GM19372 (cell line): ENCODE results near the gene EXTL1.
A peak's percentile ranks its signal among the peaks of the same experiment; 100 is the strongest.

Experiments used
- ATAC-seq: cut with Tn5 transposase; IDR thresholded peaks from one replicate; pipeline ENCODE4 v1.9.1; 2021; ENCODE audit warnings: mild to moderate bottlenecking, low read depth, moderate library complexity; ENCODE audit not compliant: unreplicated experiment

EXTL1 gene

DNA sequence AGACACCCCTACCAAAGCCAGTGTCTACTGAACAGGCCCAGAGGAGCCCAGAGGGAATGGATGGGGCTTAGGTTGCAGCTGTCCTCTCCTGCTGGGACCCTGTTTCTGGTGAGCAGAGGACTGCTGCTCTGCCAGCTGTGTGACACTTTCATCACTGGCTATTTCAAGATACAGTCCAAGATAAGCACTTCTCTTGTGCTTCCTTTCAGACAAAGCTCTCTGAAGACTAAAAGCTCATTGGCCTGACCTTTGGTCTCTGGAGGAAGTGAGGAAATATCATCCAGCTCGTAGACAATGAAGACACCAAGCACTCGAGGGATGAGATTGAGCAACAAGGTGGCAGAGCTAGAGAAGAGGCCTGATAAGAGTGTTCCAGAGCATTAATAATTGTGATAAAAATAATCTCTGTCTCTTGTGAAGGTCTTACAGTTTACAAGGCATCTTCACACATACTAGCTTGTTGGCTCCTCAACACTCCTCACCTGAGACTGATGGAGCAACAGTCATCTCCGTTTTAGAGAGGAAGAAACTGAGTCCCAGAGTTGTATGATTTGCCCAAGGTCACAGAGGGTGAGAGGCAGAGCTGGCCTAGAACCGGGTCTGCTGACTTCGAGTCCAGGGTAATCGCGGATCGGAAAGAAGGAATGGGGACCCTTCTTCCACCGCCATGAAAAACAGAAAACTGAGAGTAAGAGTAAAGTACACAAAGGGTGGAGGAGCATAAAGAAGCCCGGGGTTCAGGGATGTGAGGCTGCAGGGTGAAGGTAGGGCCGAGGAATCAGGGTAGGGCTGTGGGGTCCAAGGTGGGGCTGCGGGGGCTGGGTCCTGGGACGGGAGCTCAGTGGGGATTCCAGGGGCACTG, 24.4 kb upstream of the EXTL1 start:
- no peak for ATAC-seq

DNA sequence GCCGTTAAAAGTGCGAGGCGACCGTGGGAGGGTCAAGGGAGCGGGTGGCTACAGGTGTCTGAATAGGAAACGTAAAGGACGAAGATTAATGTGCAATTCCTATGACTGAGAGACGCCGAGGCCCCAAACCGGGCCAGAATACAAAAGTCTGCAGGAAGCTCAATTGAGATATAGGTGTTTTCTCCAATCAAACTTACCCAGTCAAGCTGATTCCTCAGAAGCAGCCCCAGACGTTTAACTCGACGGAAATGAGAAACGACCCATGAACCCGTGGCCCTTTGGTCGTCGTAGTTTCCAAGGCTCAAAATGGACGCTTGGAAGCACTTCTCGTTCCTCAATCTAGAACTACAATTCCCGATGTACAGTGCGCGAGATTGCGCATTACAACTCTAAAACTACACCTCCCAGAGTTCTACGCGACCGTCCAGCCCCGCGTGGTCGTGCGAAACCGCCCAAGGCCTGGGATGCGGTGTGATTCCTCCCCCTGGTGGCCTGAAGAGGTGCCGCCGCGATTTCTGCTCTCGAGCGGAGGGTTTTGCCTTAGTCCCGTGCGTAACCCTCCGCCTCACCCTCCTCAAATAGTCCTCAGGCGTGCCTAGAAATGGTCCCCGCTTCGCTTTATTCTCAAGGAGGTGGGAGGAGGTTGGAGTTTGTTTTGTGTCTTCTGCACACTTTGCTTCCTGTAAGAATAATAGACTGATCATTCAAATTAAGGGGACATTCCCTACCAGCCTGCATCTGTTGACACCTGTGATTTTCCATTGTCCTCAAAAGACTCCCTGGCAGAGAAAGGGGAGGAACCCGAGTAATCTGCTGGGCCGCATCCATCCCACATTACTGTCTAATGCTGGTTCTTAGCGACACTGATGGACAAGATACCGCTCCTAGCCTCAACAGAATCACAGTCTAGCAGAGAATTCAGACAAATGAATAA, 23.5 kb upstream of the EXTL1 start, which contains the start of gene PAFAH2:
Gene PAFAH2, minus strand, starts transcription at position 236 of the 934 bp plus-strand sequence. CDS start 7,247 bp downstream, outside the sequence.
- ATAC-seq = peak; percentile 97

DNA sequence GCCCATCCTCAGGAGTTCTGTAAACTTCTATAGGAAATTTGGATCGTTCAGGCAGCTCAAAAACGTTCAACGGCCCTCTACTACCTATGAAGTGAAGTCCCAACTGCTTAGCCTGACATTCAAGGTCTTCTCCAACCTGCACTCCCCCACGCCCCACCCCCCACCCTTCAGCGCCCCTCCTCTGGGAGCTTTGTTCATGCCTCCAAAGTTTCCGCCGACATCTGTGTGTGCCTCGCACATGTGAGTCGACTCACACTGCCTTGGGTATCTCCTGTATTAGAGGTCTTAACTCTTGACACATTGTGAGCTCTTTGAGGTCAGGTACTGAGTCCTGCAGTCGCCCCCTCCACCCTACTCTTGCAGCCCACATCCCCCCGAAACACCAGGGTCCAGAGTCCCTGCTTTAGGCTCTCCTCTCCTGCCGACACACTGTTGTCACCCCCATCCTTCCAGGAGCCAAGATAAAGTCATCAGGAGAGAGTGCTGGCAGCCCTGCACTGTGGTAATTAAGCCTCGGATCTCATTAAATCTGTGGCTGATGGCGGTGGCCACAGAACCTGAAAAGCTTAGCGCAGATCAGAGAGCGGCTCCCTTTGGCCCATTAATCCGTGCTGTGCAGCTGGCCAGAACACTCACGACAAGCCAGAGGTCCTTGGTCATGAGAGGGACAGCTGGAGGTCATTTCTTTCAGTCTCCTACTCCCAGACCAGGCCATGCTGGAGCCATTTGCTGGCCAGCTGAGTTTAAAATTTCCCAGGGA, 22.4 kb upstream of the EXTL1 start:
- ATAC-seq = no peak

DNA sequence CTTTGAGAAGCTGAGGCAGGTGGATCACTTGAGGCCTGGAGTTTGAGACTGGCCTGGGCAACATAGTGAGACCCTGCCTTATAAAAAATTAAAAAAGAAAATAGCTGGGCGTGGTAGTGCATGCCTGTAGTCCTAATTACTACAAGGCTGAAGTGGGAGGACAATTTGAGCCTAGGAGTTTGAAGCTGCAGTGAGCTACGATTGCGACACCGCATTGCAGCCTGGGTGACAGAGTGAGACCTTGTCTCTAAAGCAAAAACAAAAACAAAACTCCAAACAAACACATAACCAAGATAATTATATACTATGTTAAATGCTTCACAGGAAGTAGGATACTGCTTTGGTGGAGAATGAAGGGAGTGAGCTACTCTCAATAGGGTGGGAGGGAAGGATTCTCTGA, 18.3 kb upstream of the EXTL1 start:
- ATAC-seq = no peak

DNA sequence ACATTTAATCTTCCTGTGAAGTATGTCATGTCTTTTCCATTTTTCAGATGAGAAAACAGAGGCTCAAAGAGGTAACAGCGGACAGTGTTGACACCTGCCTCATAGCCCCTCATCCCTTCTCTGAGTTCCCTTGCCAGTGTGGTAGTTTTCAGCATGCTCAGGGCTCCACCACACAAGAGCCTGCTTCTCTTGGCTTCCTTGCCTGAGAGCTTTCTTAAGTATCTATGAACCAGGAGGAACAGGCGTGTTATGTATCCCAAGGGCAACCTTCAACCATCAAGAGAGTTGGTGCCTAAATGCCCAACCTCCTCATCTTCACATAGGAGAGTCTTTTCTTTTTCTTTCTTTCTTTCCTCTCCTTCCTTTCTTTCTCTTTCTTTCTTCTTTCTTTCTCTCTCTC, 17.8 kb upstream of the EXTL1 start:
- ATAC-seq = no peak

DNA sequence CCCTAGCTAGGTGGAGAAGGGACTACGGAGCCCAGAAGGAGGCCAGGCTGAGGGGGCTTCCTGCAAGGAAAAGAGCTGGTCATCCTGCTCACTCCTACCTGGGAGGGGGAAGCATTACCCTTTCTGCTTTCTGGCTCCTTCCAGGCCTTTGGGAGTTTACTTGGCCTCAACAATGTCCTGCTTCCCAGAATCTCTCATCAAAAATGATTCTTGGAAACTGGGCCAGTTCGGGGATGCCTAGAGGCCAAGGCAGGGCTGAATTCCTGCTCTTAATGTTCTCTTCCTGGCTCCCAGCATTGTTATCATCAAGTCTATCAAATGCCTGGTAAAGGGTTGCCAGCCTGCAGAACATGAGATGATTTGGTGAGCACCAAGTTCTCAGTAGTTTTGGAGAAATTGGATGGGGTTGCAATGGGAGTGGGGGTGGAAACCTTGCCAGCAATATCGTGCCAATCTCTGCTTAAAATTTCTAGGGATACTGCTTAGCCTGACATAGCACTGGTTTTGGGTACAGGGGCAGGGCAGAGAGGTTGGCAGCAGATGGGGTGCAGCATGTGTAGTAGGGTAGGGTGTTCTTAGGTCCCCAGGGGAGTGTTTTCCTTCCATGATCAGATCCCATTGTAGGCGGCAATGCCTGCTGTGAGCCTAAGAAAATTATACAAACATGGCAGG, 16.0 kb upstream of the EXTL1 start:
- ATAC-seq = no peak

DNA sequence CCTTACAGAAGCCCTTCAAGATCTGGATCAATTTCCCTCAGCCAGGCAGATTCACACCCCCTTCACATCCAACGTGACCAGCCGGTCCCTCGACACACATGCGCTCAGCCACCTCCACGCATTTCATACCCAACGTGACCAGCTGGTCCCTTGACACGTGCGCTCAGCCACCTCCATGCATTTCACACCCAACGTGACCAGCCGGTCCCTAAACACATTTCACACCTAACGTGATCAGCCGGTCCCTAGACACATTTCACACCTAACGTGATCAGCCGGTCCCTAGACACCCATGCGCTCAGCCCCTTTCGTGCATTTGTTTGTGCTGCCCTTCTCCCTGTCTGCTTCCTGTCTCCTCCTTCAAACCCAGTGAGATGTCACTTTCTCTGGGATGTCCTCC, 14.9 kb upstream of the EXTL1 start:
- no peak for ATAC-seq

DNA sequence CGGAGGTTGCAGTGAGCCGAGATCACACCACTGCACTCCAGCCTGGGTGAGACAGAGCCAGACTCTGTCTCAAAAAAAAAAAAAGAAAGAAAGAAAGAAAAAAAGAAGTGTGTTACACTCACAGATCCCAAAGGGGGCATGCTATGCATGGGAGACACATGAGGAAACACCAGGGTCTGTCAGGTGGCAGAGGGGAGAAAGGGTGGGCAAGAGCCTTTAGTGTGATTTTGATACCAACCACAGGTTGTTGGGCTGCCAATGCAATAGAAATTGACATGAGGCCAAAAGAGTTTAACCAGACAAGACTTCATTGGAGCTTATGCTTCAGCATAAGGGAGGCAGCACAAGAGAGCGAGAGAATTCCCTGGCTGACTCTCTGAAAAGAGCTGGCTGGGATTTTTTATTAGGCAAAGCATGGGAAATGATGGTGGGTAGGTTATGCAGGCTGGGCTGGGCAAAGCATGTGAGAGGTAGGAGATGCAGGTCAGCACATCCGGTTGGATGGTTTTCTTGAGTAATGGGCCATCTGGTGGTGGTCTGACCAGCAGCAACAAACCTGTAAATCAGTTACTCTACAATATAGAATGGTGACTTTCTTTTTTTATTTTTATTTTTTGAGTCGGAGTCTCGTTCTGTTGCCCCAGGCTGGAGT, 11.7 kb upstream of the EXTL1 start:
- no peak for ATAC-seq

DNA sequence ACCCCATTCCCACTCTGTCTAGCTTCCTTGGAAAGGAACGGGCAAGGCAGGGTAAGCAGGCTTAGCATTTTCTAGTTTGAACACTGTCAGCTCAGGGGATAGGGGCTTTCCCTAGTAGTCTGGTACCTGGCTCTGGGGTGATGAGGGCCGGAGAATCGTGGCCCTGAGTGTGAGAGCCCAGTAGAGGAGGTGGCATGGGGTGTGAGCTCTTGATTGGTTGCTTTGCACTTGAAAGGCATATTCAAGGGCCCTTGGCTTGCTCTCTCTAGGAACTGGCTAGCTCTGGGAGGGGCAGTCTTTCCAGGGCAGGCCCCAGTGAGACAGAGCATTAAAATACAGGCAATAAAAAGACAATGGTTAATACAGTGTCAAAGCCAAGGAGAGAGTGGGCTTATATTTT, 10.8 kb upstream of the EXTL1 start:
- ATAC-seq = no peak

DNA sequence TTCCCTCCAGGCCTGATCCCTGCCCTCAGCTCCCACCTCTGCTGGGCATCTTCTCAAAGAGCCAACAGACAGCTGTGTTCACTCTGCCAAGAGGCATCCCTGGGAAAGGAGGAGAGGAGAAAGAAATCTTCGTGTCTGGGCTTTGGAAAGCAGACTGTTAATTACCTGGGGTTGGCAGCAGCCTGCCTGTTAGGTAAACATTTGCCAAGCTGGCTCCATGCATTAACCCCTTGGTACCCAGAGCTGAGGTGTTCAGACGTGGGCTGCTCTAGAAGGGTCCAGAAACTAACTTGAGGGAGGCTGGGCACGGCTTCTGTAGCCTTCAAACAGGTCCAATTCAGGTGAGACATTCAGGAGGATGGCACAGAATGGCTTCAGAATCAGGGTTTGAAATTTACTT, 8.7 kb upstream of the EXTL1 start:
- no peak for ATAC-seq

DNA sequence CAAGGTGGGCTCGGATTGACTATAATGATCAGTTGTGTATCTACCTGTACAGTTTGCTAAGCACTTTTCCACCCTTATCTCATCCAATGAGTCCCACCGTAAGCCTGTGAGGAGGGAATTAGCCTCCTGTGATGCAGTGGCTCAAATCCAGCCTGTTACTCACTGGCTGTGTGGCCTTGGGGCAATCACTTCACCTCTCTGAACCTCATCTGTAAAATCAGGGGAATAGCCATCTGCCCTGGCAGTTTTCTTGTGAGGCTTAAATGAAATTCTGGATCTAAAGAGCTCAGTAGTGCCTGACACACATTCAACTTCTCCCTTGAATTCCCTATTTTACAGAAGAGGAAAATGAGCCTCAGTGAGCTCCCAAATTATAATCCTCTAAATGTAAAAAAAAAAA, 7.4 kb upstream of the EXTL1 start:
- no peak for ATAC-seq

DNA sequence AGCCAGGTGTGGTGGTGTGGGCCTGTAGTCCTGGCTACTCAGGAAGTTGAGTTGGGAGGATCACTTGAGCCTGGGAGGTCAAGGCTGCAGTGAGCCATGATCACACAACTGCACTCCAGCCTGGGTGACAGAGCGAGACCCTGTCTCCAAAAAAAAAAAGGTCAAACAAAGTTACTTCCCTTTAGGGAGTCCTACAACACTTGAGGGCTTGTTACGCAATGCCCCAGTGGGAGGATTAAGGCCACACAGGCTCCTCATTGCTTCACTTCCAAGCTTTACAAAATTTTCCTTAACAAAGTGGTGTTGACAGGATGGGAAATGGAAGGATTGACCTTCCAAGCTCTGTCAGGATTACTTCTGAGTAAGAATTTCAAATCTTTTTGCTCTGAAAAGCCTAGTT, 6.2 kb upstream of the EXTL1 start:
- no peak for ATAC-seq

DNA sequence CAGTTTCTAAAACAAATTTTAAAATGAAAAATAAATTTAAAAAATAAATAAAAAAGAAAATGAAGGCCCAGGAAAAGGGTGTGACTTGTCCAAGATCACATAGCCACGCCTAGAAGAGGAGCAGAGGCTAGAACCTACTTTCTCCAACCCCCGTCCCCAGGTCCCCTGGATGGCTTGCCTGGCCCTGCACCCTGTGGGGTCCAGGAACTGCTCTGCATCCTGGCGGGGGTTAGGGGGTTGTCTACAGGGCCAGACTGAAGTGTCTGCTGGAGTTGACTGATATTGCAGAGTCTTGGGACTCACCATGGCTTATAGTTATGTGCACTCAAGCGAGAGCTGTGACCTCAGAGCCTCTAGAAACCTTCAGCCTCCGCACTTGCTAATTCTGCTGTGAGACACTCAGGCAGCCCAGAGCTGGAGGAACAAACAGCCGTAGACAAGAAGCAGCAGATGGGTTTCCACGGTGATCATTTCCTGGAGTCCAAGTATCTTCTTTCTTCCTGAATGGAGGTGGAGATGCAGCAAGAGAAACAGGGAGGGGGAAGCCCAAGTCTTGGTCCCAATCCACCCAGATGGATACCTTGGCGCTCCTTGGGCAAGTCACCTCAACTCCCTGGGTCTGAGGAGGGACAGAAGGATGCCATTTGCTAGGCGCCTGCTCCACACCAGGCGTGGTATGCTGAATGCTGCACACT, 5.2 kb upstream of the EXTL1 start:
- ATAC-seq = no peak

DNA sequence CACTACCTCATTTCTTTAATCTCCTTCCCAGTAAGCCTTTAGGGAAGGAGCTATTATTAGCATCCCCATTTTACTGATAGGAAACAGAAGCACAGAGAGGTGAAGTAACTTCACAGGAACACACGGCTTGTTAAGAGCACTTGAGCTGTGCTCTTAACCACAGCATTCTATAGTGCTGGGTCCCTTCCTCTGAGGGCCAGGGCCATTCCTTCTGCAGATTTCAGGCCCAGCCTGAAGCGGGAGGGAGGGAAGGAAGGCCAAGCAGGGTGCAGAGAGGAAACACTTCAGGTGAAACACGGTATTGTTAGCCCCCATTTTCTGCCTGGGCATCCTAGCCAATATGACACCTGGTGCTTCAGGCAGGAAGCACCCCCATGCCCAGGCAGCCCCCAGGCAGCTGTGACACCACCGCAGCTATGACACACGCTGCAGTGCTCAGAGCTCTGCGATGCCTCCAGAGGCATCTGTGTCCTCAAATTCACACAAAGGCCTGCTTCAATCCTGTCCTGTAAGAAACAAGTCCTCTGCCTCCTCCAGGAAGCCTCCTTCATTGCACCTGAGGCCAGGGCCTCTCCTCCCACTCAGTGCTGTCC, 4.5 kb upstream of the EXTL1 start:
- no peak for ATAC-seq

DNA sequence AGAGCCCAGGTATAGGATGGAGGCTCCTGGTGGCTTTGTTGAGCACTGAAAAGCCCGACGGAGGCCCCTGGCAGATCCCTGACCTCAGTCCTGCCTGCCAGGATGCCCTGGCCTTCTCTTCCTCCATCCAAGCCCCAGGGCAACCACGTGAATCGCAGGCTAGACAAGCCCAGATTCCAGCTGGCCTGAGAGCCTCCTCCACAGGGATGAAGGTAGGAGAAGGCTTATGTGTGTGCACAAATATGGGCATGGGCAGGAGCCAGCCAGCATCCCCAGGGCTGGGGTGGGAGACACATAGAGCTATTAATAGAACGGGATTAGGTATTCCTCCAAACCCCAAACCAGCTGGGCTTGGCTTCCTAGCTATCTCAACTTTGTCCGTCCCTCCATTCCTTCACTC, 4.0 kb upstream of the EXTL1 start:
- no peak for ATAC-seq

DNA sequence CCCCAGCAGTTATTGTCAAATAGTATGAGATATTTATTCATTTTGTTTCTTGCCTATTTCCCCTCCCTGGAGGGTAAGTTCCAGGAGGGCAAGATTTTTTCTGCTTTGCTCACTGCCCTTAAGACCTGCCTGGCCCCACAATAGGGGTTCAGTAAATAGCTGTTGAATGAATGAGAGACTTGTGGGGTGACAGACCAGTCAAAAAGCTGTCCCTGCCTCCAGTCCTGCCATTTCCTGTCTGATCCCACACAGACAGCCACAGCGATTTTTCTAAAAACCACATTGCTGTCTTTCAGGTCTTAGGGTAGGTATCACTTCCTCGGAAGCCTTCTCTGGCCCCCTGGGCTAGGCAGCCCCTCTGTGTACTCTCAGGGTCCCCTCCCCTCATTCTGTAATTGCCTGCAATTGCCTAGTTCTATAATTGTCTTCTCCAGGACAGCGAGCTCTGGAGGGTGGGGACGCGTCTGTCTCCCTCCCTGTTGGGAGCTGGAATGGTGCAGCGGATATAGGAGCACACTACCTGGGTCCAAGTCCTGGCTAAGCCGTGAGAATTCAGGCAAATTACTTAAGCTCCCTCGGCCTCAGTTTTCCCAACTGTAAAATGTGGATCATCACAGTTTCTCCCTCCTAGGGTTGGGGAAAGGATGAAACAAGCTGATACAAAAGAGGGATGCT, 1.8 kb upstream of the EXTL1 start:
- no peak for ATAC-seq

DNA sequence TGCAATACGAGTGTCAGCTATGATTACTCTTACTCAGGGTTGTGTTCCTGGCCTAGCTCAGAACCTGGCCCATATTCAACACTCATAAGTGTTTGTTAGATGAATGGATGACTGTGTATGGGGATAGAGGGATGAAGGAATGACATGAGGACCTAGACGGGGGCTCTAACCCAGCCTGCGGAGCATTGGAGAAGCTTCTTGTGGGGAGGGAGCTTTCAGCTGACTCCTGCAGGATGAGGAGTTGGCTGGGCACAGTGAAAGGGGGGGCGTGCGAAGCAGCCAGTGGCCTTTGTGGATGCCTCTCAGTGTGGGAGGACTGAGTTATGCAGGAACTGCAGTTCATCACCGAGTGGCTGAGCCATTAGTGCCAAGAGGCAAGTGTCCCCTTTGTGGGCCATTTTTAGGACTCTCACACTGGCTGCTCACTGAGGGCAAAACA, 1.2 kb upstream of the EXTL1 start:
- ATAC-seq = no peak
